Left ventricle myocardium inferior (tissue), 1 donor: ENCODE results near the gene GRK1. TPM values are rescaled to one million over a fixed set of nuclear protein-coding genes. Genes with fewer than 3 reads are reported as not detected.
"Not testable (repeated sequence)": the region's sequence is repeated elsewhere in the genome, so short reads cannot be mapped to it uniquely, and the experiment has no call there.

Source experiments
- DNase-seq: peaks from one replicate; pipeline ENCODE4 v3.0.0-alpha.2; 2020
- H3K27ac ChIP-seq: fragments of 200-600 bp; replicated peaks from 2 replicates; pipeline ENCODE4 v1.8.0; 2021
- H3K27me3 ChIP-seq: fragments of 200-600 bp; 2 replicates; pipeline ENCODE4 v1.8.0; 2021; ENCODE audit warnings: low read depth
- H3K36me3 ChIP-seq: fragments of 200-600 bp; 2 replicates; pipeline ENCODE4 v1.8.0; 2021
- H3K4me1 ChIP-seq: fragments of 200-600 bp; 2 replicates; pipeline ENCODE4 v1.8.0; 2021
- H3K4me3 ChIP-seq: fragments of 200-600 bp; 2 replicates; pipeline ENCODE4 v1.8.0; 2021; ENCODE audit warnings: mild to moderate bottlenecking, moderate library complexity
- H3K9me3 ChIP-seq: fragments of 200-600 bp; replicated peaks from 2 replicates; pipeline ENCODE4 v1.8.0; 2021
- intact Hi-C: fragments of 100-400 bp; cut with micrococcal nuclease; formaldehyde crosslinking; loops from one replicate; pipeline ENCODE4 v1.11.0; 2022
- total RNA-seq: library from RNA; stranded (reverse); fragmentation: NEBNext Ultra II Directional; extraction: Animal tissue kit (Norgen Biotek cat#: 25700); gene quantifications from one replicate; pipeline ENCODE4 v1.2.1, GENCODE V29; 2021
- TF ChIP-seq, protein P1 (sequence below): fragments of 200-600 bp; IDR thresholded peaks from 2 replicates; pipeline ENCODE4 v1.8.0; 2021; ENCODE audit warnings: antibody characterized with exemption, mild to moderate bottlenecking, borderline replicate concordance
- donor health status: DM: no; HTN: yes; CAD: no; lungs with severe emphysema.

Gene GRK1
- total RNA-seq, 1 donor from 2014 or later, result 0.85 TPM

DNA sequence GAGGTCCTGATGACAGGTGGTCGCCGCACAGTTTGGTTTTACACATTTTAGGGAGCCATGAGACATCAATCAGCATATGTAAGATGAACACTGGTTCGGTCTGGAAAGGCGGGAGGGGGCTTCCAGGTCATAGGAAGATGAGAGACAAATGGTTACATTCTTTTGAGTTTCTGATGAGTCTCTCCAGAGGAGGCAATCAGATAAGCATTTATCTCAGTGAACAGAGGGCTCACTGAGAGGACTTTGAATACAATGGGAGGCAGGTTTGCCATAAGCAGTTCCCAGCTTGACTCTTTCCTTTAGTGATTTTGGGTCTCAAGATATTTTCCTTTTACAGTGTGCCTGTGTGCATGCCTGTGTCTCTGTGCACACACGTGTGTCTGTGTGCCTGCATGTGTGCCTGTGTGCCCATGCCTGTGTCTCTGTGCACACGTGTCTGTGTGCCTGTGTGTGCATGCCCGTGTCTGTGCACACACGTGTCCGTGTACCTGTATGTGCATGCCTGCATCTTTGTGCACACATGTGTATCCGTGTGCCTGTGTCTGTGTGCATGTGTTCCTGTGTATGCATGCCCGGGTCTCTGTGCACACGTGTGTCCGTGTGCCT lies 56.5 kb downstream of the GRK1 start:
- DNase-seq, result no peak
- intact Hi-C loops, result no loop called here
- no peak overlapping the region for H3K27ac ChIP-seq
- H3K27me3 ChIP-seq, result no peaks in the 10 kb centered on the region
- TF ChIP-seq, protein P1, sequence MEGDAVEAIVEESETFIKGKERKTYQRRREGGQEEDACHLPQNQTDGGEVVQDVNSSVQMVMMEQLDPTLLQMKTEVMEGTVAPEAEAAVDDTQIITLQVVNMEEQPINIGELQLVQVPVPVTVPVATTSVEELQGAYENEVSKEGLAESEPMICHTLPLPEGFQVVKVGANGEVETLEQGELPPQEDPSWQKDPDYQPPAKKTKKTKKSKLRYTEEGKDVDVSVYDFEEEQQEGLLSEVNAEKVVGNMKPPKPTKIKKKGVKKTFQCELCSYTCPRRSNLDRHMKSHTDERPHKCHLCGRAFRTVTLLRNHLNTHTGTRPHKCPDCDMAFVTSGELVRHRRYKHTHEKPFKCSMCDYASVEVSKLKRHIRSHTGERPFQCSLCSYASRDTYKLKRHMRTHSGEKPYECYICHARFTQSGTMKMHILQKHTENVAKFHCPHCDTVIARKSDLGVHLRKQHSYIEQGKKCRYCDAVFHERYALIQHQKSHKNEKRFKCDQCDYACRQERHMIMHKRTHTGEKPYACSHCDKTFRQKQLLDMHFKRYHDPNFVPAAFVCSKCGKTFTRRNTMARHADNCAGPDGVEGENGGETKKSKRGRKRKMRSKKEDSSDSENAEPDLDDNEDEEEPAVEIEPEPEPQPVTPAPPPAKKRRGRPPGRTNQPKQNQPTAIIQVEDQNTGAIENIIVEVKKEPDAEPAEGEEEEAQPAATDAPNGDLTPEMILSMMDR, result no peak
- H3K36me3 ChIP-seq, result no peaks in the 10 kb centered on the region
- peaks cover 13% of the 10 kb centered on the region for H3K4me1 ChIP-seq
- H3K4me3 ChIP-seq, result no peak overlapping the region
- no peaks in the 10 kb centered on the region for H3K9me3 ChIP-seq

DNA sequence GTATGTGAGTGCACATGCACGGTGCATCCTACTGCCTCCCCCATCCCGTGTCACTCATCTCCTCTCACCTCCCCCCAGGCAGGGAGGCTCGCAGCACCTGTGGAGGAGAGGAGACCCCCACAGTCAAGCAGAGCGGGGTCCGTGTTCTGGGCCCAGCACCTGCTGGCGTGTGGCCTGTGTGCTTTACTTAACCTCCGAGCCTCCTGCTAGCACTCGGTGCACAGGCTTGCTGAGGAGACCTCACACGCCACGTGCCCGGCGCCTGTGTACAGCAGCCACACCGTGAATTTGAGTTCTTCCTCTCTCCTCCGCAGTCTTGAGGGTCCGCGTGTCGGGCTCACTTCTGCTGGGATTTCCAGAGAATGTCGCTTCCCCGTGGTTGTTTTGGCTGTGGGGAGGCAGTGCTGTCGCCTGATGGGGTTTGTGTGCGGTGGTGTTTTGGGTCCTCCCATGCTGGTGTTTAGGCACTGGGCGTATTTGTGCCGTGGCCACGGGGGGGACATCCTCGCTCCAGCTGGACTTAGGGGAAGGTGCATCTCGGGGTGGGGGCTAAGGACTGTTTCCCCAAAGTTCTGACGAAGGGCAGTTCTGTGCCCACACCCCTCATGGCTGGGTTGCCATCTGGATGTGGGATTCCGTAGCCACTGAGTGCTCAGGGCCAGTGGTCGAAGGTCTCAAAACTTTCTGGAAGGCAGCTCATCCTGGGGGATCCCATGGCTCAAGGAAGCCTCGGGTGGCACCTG lies 57.2 kb downstream of the GRK1 start:
- intact Hi-C loops, result no loop called here
- Histone ChIP-seq H3K4me3 (peak overlapping the region; percentile 68), H3K27me3 (no peaks in the 10 kb centered on the region), H3K9me3 (no peaks in the 10 kb centered on the region), H3K36me3 (no peaks in the 10 kb centered on the region), H3K27ac (peak overlapping the region; percentile 92), H3K4me1 (peaks cover 19% of the 10 kb centered on the region)
- TF ChIP-seq, protein P1, result no peak
- no peak for DNase-seq

DNA sequence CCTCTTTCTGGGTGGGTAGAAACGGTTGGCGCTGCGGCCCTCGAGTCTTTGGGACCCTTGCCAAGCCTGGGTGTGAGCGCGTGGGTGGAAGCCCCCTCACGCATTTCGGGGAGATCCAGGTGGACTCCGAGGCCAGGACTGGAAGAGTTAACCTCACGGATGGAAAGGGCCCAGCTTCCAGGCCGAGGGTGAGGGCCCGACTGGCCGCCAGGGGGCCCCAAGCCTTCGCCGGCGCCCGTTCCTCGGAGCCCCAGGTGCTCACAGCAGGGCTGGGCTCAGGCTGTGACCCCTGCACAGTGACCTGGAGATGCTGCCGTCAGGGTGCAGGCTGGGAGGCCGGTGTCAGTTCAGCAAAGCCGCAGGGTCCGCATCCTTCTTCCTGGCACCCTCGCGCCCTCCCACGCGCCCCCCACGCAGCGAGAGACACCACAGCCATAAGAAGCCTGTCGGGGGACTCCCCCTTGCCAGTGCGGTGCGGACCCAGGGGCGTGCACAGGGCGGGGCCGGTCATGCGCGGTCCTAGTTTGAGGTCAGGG lies 57.8 kb downstream of the GRK1 start:
- Histone ChIP-seq H3K36me3 (no peaks in the 10 kb centered on the region), H3K27me3 (peaks cover 4% of the 10 kb centered on the region), H3K4me1 (peaks cover 25% of the 10 kb centered on the region), H3K4me3 (peak overlapping the region; percentile 68), H3K9me3 (no peaks in the 10 kb centered on the region), H3K27ac (peak overlapping the region; percentile 92)
- intact Hi-C loops, result no loop called here
- TF ChIP-seq, protein P1, result peak; percentile 86
- DNase-seq, result peak; percentile 75

DNA sequence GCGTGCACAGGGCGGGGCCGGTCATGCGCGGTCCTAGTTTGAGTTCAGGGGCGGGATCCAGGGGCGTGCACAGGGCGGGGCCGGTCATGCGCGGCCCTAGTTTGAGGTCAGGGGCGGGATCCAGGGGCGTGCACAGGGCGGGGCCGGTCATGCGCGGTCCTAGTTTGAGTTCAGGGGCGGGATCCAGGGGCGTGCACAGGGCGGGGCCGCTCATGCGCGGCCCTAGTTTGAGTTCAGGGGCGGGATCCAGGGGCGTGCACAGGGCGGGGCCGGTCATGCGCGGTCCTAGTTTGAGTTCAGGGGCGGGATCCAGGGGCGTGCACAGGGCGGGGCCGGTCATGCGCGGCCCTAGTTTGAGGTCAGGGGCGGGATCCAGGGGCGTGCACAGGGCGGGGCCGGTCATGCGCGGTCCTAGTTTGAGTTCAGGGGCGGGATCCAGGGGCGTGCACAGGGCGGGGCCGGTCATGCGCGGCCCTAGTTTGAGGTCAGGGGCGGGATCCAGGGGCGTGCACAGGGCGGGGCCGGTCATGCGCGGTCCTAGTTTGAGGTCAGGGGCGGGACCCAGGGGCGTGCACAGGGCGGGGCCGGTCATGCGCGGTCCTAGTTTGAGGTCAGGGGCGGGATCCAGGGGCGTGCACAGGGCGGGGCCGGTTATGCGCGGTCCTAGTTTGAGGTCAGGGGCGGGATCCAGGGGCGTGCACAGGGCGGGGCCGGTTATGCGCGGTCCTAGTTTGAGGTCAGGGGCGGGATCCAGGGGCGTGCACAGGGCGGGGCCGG lies 58.5 kb downstream of the GRK1 start:
- DNase-seq, result peak; percentile 60
- H3K36me3 ChIP-seq, H3K9me3 ChIP-seq, H3K27me3 ChIP-seq, intact Hi-C loops: not testable (repeated sequence)
- peak overlapping the region; percentile 92 for H3K27ac ChIP-seq
- H3K4me1 ChIP-seq, result peaks cover 25% of the 10 kb centered on the region
- peak overlapping the region; percentile 68 for H3K4me3 ChIP-seq

GRCh38 chr13:113726106-113726821 lies 59.2 kb downstream of the GRK1 start:
- H3K27me3 ChIP-seq, result peaks cover 15% of the 10 kb centered on the region
- H3K4me3 ChIP-seq, result peak overlapping the region; percentile 54
- H3K36me3 ChIP-seq, DNase-seq, H3K9me3 ChIP-seq, intact Hi-C loops: not testable (repeated sequence)
- H3K27ac ChIP-seq, result peak overlapping the region; percentile 81
- H3K4me1 ChIP-seq, result peaks cover 25% of the 10 kb centered on the region

DNA sequence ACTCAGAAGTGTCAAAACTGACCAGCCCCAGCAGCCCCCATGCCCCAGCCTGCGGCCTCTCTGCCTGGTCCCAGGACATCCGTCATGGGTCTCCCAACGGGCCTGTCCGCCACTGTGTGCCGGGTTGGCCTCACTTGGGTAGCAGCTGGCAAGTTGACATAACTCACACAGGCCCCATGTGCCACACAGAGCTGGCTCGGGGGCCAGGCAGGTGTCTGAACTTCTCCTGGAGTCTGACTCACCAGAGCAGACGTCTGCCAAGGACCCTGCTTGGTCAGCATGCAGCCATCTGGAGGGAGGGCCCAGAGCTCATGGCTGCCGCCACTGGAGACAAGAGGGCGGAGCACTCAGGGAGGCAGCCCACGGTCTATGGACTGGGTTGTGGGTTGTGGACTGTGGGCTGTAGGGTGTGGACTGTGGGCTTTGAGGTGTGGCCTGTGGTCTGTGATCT lies 60.0 kb downstream of the GRK1 start:
- intact Hi-C loops, result no loop called here
- H3K4me1 ChIP-seq, result peaks cover 25% of the 10 kb centered on the region
- TF ChIP-seq, protein P1, result no peak
- no peaks in the 10 kb centered on the region for H3K9me3 ChIP-seq
- H3K27me3 ChIP-seq, result peaks cover 17% of the 10 kb centered on the region
- peak overlapping the region; percentile 81 for H3K27ac ChIP-seq
- no peak for DNase-seq
- no peak overlapping the region for H3K4me3 ChIP-seq
- no peaks in the 10 kb centered on the region for H3K36me3 ChIP-seq
